ENCODE data around the gene PDE4DIP. TPM values are rescaled to one million over a fixed set of nuclear protein-coding genes. Genes with fewer than 3 reads are reported as not detected.
"Not testable (repeated sequence)": the region's sequence is repeated elsewhere in the genome, so short reads cannot be mapped to it uniquely, and the experiment has no call there.

The PDE4DIP gene
- total RNA-seq, 1 donor from 2014 or later, result 136 TPM

DNA sequence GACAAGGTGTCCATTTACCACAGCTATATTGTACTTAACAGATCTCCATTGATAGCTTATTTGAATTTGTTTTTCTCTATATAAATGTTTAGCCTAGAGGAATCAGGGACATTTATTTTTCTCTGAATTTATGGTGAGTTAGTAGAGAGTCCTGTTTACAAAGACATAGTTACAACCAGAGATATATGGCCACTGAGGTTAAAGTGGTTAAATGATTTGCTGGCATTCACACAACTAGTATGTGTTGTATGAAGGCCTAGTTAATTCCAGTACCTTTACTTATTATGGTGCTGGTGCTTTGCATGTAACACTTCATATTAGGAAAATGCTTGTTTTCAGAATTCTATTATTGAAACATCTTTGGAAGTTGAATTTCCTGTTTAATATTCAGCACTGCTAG, 6.6 kb downstream of the PDE4DIP start:
- H3K4me3 Mint-ChIP-seq (ENCODE audit: unreplicated experiment); H3K27ac Mint-ChIP-seq (ENCODE audit: unreplicated experiment); DNase-seq (ENCODE audit: low spot score); H3K9me3 Mint-ChIP-seq (ENCODE audit: low read depth); H3K27me3 Mint-ChIP-seq (ENCODE audit: low read depth); H3K4me1 Mint-ChIP-seq (ENCODE audit: low read depth); H3K36me3 Mint-ChIP-seq (ENCODE audit: low read depth): not testable (repeated sequence)

DNA sequence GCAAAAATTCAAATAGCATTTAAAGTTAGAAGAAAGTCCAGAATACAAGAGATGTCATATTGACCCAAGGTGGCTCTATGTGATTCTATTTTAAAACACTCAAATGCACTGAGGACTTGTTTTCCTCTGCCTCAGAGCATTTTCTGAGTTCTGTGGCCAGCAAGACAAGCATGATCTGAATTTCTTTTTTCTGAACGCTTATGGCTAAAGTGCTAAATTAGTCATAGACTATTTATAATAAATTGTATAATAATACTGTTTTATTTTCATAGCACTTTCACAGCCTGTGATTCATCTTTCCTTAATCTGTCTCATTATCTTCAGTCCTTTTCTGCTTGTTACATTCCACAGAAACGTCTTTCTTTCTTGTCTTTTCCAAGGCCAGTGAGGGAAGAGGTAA, 7.5 kb downstream of the PDE4DIP start:
- not testable (repeated sequence) for H3K4me1 Mint-ChIP-seq (ENCODE audit: low read depth); H3K27me3 Mint-ChIP-seq (ENCODE audit: low read depth); DNase-seq (ENCODE audit: low spot score); H3K36me3 Mint-ChIP-seq (ENCODE audit: low read depth); H3K4me3 Mint-ChIP-seq (ENCODE audit: unreplicated experiment); H3K27ac Mint-ChIP-seq (ENCODE audit: unreplicated experiment); H3K9me3 Mint-ChIP-seq (ENCODE audit: low read depth)

DNA sequence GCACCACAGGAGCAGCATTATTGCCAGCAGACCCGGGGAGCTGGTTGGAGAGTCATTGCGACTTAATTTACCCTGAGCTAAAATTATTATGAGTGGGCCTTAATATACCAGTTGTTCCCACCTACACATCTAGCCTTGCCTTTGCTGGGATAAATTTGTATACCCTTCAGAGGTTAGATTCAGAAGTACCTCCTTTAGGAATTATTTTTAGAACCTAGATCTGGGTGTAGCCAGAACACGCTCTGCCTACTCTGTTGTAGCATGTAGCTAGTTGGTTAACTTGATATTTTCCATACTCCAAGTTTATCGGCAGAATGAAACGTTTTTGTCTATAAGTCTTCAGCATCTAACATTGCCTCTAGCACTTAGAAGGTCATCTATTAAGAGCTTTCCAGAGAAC, 9.1 kb downstream of the PDE4DIP start:
- H3K27me3 Mint-ChIP-seq (ENCODE audit: low read depth); H3K4me1 Mint-ChIP-seq (ENCODE audit: low read depth); H3K4me3 Mint-ChIP-seq (ENCODE audit: unreplicated experiment); H3K36me3 Mint-ChIP-seq (ENCODE audit: low read depth); H3K9me3 Mint-ChIP-seq (ENCODE audit: low read depth); H3K27ac Mint-ChIP-seq (ENCODE audit: unreplicated experiment); DNase-seq (ENCODE audit: low spot score): not testable (repeated sequence)

DNA sequence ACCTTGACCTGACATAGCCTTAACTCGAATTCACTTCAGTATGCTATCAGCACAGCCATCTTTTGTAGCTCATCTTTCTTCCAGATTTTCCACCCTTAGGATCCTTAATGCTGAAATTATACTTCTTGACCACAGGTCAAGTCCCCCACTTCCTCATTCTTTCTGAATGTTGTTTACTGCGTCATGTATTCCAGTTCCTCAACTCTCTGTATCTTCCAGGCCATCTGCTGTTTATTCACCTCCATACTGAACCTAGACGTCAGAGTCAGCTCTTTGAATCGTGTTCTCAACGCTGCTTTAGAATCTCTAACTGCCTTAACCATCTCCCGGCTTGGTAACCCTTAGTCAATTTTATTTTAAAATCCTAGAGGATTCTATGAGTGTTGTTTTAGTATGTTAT, 9.8 kb downstream of the PDE4DIP start:
- H3K4me3 Mint-ChIP-seq (ENCODE audit: unreplicated experiment); H3K27ac Mint-ChIP-seq (ENCODE audit: unreplicated experiment); H3K4me1 Mint-ChIP-seq (ENCODE audit: low read depth); H3K27me3 Mint-ChIP-seq (ENCODE audit: low read depth); H3K36me3 Mint-ChIP-seq (ENCODE audit: low read depth); H3K9me3 Mint-ChIP-seq (ENCODE audit: low read depth); DNase-seq (ENCODE audit: low spot score): not testable (repeated sequence)

DNA sequence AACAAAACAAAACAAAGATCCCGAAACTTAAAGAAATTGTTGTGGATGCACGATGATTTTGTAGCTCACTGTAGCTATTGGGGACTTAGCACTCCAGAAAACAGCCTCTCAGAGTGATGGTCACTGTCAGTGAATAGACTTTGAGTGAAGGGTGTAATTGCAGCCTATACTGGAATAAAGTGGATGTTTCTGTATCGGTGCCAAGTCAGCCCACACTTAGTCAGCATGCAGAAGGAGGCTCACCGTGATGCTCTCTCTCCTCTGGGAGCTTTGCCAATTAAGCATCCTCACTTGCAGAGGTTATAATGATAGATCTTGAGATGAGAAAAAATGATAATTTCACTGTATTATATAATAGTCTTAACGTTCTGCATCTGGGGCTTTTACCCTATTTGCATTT, 11.1 kb downstream of the PDE4DIP start:
- H3K36me3 Mint-ChIP-seq (ENCODE audit: low read depth); DNase-seq (ENCODE audit: low spot score); H3K27me3 Mint-ChIP-seq (ENCODE audit: low read depth); H3K4me1 Mint-ChIP-seq (ENCODE audit: low read depth); H3K27ac Mint-ChIP-seq (ENCODE audit: unreplicated experiment); H3K9me3 Mint-ChIP-seq (ENCODE audit: low read depth); H3K4me3 Mint-ChIP-seq (ENCODE audit: unreplicated experiment): not testable (repeated sequence)

DNA sequence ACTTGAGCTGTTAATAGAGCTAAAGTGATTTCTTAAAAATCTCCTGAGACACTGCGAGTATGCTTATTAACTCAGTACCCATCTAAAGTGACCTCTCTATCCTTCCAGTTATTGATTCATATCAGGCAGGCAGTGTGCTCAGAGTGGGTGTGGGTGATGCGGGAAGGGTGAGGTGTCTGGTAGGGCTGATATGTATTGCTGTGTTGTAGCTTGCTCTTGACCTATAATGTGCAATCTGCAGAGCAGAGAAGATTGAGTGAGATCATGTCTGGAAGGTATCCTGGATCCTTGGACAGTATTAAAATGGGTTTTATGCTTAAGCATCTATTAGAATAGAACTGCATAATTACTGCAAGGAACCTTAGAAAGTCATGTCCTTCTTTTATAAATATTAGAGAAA, 15.8 kb downstream of the PDE4DIP start:
- not testable (repeated sequence) for DNase-seq (ENCODE audit: low spot score); H3K9me3 Mint-ChIP-seq (ENCODE audit: low read depth); H3K4me1 Mint-ChIP-seq (ENCODE audit: low read depth); H3K27ac Mint-ChIP-seq (ENCODE audit: unreplicated experiment); H3K36me3 Mint-ChIP-seq (ENCODE audit: low read depth); H3K27me3 Mint-ChIP-seq (ENCODE audit: low read depth); H3K4me3 Mint-ChIP-seq (ENCODE audit: unreplicated experiment)

DNA sequence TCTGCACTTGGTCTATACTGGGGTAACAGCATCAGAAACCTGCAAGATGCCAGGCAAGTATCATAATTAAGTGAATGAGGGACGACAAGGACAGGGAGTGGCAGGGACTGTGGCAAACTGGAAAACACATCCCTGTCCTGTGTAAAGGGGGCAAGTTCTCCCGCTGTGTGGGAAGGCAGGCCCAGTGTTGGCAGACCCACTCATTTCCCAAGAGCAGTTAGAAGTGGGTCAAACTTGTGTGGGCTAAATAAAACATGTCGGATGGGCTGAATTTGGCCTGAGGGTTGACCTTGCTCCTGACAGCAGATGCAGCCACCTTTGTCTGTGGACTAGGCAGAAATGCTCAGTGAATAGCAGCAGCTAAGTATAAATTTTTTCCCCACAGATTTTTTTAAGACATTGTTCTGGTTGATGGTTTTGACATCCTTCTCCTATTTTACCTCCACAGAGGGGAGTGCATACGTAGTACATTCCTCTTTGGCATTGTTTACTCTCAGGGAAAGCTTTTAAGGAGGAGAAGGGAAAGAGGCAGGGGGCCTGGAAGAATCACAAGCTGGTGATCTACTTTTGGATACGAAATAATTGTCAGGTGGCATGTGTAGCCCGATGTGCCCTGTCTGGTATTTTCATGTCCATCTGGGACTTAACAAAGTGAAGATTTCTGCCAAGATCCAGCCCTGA, 16.5 kb downstream of the PDE4DIP start:
- H3K36me3 Mint-ChIP-seq (ENCODE audit: low read depth); H3K4me3 Mint-ChIP-seq (ENCODE audit: unreplicated experiment); DNase-seq (ENCODE audit: low spot score); H3K4me1 Mint-ChIP-seq (ENCODE audit: low read depth); H3K27me3 Mint-ChIP-seq (ENCODE audit: low read depth); H3K27ac Mint-ChIP-seq (ENCODE audit: unreplicated experiment); H3K9me3 Mint-ChIP-seq (ENCODE audit: low read depth): not testable (repeated sequence)

DNA sequence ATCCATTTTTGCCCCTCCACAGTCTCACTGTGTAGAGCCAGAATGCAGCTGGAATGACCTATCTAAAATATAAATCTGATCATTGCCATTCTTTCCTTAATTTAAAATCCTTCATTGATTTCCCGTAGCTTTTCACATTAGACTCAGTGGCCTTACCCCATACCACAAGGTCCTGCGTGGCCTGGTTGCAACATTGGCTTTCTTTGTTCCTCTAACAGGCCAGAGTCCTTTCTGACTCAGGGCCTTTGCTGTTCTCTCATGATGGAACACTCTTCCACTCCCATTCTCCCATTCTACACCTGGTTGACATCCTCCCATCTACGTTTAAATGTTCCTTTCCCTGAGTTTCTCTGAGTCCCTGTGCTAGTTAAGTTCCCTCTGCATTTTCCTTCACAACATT, 18.4 kb downstream of the PDE4DIP start:
- H3K4me1 Mint-ChIP-seq (ENCODE audit: low read depth); H3K4me3 Mint-ChIP-seq (ENCODE audit: unreplicated experiment); H3K27me3 Mint-ChIP-seq (ENCODE audit: low read depth); H3K9me3 Mint-ChIP-seq (ENCODE audit: low read depth); DNase-seq (ENCODE audit: low spot score); H3K27ac Mint-ChIP-seq (ENCODE audit: unreplicated experiment); H3K36me3 Mint-ChIP-seq (ENCODE audit: low read depth): not testable (repeated sequence)

DNA sequence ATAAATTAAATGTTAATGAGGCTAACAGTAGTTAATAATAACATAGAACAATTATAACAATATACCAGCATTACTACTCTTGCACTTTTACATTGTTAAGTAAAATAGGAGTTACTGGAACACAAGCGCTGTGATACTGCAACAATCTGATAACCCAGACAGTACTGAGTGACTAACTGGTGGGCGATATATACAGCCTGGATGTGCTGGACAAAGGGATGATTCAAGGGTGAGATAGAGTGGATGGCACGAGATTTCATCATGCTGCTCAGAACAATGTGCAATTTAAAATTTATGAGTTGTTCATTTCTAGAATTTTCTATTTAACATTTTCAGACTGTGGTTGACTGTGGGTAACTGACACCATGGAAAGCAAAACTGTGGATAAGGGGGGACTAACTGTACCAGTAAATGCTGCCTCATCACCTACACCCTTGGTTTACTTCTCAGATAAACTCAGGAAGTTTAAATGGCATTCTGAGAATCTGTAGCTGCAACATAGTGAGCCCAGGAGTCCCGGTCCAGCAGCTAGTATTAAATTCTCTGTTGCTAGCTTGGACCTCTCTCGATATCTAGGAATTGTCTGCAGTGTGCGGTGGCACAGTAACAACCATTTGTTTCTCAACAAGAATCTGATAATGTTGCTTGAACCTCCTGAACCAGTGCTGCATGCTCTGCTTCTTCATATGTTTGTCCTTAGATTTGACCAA, 24.9 kb downstream of the PDE4DIP start:
- DNase-seq (ENCODE audit: low spot score); H3K4me3 Mint-ChIP-seq (ENCODE audit: unreplicated experiment); H3K9me3 Mint-ChIP-seq (ENCODE audit: low read depth): not testable (repeated sequence)

DNA sequence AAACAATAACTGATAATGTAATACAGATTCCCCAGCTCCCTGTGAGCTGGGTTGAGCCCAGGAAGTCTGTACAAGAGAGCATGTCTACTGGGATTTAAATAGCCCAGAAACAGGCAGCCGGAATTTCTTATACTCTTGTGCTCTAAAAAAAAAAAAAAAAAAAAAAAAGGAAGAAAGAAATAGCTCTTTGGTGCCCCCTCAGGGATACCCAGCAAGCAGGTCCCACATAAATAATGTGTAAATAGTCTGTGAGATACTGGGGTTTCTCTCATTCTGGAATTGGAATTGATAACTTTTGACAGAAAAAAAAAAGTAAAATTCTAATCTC, 25.4 kb downstream of the PDE4DIP start:
- not testable (repeated sequence) for H3K27ac Mint-ChIP-seq (ENCODE audit: unreplicated experiment); DNase-seq (ENCODE audit: low spot score); H3K9me3 Mint-ChIP-seq (ENCODE audit: low read depth); H3K4me3 Mint-ChIP-seq (ENCODE audit: unreplicated experiment); H3K27me3 Mint-ChIP-seq (ENCODE audit: low read depth); H3K4me1 Mint-ChIP-seq (ENCODE audit: low read depth); H3K36me3 Mint-ChIP-seq (ENCODE audit: low read depth)

More for the DNA sequence above, 24.9 kb downstream of the PDE4DIP start:
- not testable (repeated sequence) for H3K36me3 Mint-ChIP-seq (ENCODE audit: low read depth); H3K4me1 Mint-ChIP-seq (ENCODE audit: low read depth); H3K27ac Mint-ChIP-seq (ENCODE audit: unreplicated experiment); H3K27me3 Mint-ChIP-seq (ENCODE audit: low read depth)

DNA sequence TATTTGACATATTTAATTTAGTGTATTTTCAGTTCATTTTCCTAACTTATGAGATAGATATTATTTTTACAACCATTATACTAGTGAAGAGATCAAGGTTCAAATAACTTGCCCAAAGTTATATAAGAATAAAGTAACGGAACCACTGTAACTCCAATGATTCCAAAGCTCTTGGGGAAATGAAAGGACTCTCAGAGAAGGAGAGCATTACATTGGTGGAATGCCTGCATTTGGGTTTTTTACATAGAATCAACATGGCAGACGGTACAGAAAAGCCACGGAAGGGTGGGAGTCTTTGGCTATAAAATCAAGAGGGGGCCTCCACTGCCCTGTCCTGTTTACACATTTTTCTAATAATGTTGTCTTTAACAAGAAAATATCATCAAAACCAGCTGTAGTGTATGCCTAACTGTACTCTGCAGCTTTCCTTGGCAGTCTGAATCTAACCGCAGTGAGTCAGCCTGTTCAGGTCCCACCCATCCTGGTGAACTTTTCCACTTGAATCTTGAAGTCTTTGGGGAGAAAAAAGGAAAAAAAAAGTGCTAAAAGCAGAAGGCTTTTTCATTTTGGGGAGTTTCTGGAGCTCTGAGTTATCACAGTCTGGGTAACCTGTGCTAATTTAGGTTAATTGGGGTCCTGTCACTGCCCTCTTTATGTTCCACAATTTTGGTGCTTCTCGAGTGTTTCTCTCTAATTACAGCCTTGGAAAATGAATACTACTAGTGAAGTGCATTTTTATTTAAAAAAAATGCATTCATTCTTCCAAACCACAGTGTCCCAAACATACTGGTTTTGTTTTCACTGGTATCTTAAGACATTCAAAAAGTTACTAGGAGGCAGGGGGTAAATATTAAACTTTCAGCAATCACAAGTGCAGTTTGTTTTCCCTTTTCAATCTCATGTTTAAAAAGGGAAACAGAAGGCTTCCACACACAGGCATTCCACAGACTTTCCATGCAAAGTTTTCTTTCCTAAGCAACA, 30.5 kb downstream of the PDE4DIP start:
- H3K27ac Mint-ChIP-seq (ENCODE audit: unreplicated experiment); DNase-seq (ENCODE audit: low spot score); H3K36me3 Mint-ChIP-seq (ENCODE audit: low read depth); H3K27me3 Mint-ChIP-seq (ENCODE audit: low read depth); H3K9me3 Mint-ChIP-seq (ENCODE audit: low read depth); H3K4me3 Mint-ChIP-seq (ENCODE audit: unreplicated experiment); H3K4me1 Mint-ChIP-seq (ENCODE audit: low read depth): not testable (repeated sequence)

DNA sequence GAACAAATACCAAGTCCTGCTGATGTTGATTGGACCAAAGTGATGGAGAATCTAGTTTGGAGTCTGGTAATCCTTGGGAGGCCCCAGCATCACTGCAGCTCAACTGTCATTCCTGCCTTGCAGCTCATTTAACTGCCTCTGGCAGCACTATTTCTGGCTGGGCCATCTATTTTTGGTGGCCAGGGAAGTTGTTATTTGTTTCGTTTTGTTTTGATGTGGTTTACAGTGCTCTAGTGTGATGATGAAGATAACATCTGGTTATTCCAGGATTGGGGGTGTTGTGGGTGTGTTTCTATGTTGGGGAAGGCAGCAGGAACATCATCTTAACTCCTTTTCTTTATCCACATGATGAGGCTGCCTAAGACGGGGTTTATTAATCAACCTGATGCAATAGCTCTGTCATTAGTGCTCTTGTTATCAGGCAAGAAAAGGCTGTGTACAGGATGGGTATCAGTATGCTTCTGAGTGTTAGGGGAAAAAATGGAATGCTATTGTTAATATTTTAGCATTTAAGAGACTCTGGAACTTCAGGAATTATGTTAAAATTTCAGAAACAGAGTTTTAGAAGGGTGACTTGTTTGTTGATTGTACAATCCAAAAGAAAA, 35.7 kb downstream of the PDE4DIP start:
- H3K9me3 Mint-ChIP-seq (ENCODE audit: low read depth); H3K4me3 Mint-ChIP-seq (ENCODE audit: unreplicated experiment); H3K4me1 Mint-ChIP-seq (ENCODE audit: low read depth); H3K27ac Mint-ChIP-seq (ENCODE audit: unreplicated experiment); H3K27me3 Mint-ChIP-seq (ENCODE audit: low read depth); H3K36me3 Mint-ChIP-seq (ENCODE audit: low read depth); DNase-seq (ENCODE audit: low spot score): not testable (repeated sequence)
